ENCODE results near the gene CGRRF1. TPM values are rescaled to one million over a fixed set of nuclear protein-coding genes. Genes with fewer than 3 reads are reported as not detected.

Gene CGRRF1
- total and polyA plus RNA-seq, 9 of the 15 experiments (the other 6 are each of a cell fraction or from before 2014, with no cell fraction given): 2.8 to 15.8 (median 4.6) TPM

DNA sequence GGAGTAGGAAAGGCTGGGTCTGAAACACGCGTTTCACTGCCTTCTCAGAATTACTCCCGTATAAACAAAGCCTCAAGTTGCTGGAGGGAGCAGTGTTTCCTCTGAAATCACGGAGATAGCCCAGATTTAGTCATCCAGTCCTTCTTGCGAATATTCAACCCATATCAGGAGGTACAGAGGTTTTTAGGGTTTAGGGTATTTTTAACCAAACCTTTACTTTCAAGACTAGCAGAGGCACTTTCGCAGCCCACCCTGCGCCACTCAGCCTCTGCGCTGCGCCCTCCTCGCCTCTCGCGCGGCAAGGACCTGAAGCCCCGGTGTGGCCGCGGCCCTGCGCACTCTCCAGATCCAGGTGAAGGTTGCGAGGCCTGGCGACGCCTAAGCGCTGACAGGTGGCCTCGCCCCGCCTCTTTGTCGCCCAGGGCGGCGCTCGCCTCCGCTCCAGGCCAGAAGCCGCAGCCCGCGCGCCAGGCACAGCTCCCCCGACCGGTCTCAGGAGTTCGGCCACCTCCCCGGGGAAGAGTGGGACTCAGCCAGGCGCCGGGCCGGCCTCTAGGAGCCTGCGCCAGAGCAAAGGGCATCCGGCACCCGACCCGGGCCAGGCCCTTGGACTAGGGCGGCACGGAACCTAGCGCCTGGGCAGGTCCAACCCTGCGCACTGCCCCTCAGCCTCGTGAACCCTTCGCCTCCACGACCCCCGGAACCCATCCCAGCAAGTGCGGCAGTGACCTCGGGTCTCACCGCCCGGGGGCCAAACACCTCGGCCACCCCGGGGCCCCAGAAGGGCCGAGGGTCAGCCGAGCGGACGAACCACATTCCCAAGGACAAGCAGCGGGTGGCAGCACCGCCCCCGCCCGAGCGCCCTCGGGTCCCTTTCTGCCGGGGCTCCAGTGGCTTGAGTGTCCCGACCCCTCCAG, 55.4 kb downstream of the CGRRF1 start (continued):
- no peak for TF ChIP-seq SRSF9 (IDR thresholded peaks at IDR 0.05; ENCODE audit: borderline replicate concordance, low read depth, low read length)
- peak in 1 of 2 experiments; percentile 35; a peak in 1 of 4 replicates for TF ChIP-seq SRF (CRISPR knock-in tag; IDR thresholded peaks at IDR 0.05)
- TF ChIP-seq BDP1 (IDR thresholded peaks at IDR 0.05; ENCODE audit: insufficient read depth, insufficient read length): no peak
- TF ChIP-seq RBM15 (IDR thresholded peaks at IDR 0.05; ENCODE audit: insufficient read depth, low read length): no peak
- TF ChIP-seq XRCC4 (IDR thresholded peaks at IDR 0.05; ENCODE audit: extremely low read depth, insufficient read depth, insufficient read length): no peak

DNA sequence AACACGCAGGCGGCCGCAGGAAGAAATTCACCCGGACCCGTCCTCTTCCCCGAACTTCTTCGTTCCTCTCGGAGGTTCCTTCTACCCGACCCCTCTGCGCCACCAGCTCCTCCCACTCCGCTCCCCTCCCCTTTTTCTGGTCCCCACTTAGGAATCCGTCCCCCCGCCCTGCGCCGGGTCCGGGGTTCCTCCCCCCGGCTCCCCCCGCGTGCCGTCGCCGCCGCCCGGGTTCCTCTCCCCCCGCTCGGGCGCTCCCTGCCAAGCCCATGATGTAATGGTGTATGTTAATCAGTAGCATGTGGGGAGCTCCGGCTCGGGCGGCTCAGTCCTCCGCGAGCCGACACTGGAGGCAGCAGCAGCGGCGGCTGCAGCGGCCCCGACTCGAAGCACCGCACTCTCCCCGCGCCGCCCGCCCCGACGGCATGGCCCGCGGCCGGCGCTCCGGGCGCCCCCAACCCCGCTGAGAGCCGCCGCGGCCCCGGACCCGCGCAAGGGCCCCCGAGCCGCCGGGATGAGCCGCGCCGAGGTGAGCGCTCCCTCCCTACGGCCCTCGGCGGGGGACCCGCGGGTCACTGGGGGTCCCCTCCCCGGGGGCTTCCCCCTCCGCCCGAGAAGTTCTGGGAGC, 56.2 kb downstream of the CGRRF1 start:
- in situ Hi-C loops (cut with MboI): loop anchor here (5.0 kb wide), 1 partner anchor 206 kb away; no protein-coding TSS in a partner anchor
- H3K4me2 ChIP-seq (ENCODE audit: insufficient read depth, low read length): peak overlapping the region; percentile 79; the same call in 1 of the 2 replicates
- peak overlapping the region; percentile 81; the same call in 2 of the 3 replicates for H3K27ac ChIP-seq (ENCODE audit: extremely low read depth, low read depth, low read length)
- peaks cover 15% of the 10 kb centered on the region; the same call in 1 of the 3 replicates for H3K36me3 ChIP-seq (ENCODE audit: control insufficient read depth, insufficient read depth, low read length)
- FAIRE-seq: no peak
- H3K9me3 ChIP-seq (replicated peaks; ENCODE audit: control insufficient read depth, insufficient read depth, low read depth, low read length): no peaks in the 10 kb centered on the region
- peak; percentile 61 to 82 (median 72) for DNase-seq (ENCODE audit: extremely low read depth in 1 of 4, low spot score in 3 of 4)
- H2AFZ ChIP-seq (ENCODE audit: low read depth, low read length): peak overlapping the region; percentile 76
- H3K9ac ChIP-seq (ENCODE audit: insufficient read depth in 1 of 2, low read depth in 2 of 2, low read length in 2 of 2): peak overlapping the region; percentile 73 to 91; a peak in 3 of 4 replicates
- peaks cover 12 to 39% of the 10 kb centered on the region in 2 experiments; a peak in 4 of 5 replicates for H3K4me1 ChIP-seq (replicated peaks in 1 of 2; ENCODE audit: control insufficient read depth in 2 of 2, insufficient read depth in 2 of 2, low read length in 2 of 2)
- WGBS (ENCODE audit: insufficient coverage, low coverage, missing lambda C conversion rate): 0% methylated on average over 22 of the region's 73 CpGs
- H3K27me3 ChIP-seq (ENCODE audit: control insufficient read depth in 2 of 2, insufficient read depth in 2 of 2, low read length in 2 of 2): no peaks in the 10 kb centered on the region
- POLR2A ChIA-PET: interaction anchor here (0.9 to 1.7 kb wide), 4 partner anchors 9 to 211 kb away, joined by 3 to 8 read pairs (median 4); no protein-coding TSS in a partner anchor
- peaks cover 29% of the 10 kb centered on the region for H3K79me2 ChIP-seq (ENCODE audit: control insufficient read depth, insufficient read depth, low read length)
- CTCF ChIA-PET (ENCODE audit: low intra/inter-chr PET ratio): interaction anchor here (4.2 kb wide), 1 partner anchor 208 kb away, joined by 52 read pairs; no protein-coding TSS in a partner anchor
- H4K20me1 ChIP-seq (replicated peaks; ENCODE audit: control insufficient read depth, insufficient read depth, low read length): no peaks in the 10 kb centered on the region
- intact Hi-C loops (cut with micrococcal nuclease): loop anchor here (2.0 kb wide), 3 partner anchors 159 to 241 kb away; no protein-coding TSS in a partner anchor
- ATAC-seq: peak; percentile 73
- no TSS peak for BruUV-seq (replicated peaks)
- H3K9me1 ChIP-seq (ENCODE audit: control insufficient read depth, insufficient read depth, low read length): no peaks in the 10 kb centered on the region
- peak overlapping the region; percentile 69 for H3K4me3 ChIP-seq
- TF ChIP-seq EP400 (IDR thresholded peaks at IDR 0.05) (peak; percentile 71; the same call in 1 of the 2 replicates), NFATC3 (IDR thresholded peaks at IDR 0.05) (no peak), KLF10 (CRISPR knock-in tag; IDR thresholded peaks at IDR 0.05) (no peak), ZNF316 (IDR thresholded peaks at IDR 0.05) (no peak)
- TF ChIP-seq, protein P1, sequence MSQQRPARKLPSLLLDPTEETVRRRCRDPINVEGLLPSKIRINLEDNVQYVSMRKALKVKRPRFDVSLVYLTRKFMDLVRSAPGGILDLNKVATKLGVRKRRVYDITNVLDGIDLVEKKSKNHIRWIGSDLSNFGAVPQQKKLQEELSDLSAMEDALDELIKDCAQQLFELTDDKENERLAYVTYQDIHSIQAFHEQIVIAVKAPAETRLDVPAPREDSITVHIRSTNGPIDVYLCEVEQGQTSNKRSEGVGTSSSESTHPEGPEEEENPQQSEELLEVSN (IDR thresholded peaks at IDR 0.05; ENCODE audit: borderline replicate concordance in 1 of 2, extremely low read depth in 1 of 2, insufficient read depth in 1 of 2, insufficient read length in 1 of 2, low read depth in 1 of 2, low read length in 1 of 2, poor library complexity in 1 of 2, severe bottlenecking in 1 of 2): peak in 1 of 2 experiments; percentile 34
- TF ChIP-seq, protein P2, sequence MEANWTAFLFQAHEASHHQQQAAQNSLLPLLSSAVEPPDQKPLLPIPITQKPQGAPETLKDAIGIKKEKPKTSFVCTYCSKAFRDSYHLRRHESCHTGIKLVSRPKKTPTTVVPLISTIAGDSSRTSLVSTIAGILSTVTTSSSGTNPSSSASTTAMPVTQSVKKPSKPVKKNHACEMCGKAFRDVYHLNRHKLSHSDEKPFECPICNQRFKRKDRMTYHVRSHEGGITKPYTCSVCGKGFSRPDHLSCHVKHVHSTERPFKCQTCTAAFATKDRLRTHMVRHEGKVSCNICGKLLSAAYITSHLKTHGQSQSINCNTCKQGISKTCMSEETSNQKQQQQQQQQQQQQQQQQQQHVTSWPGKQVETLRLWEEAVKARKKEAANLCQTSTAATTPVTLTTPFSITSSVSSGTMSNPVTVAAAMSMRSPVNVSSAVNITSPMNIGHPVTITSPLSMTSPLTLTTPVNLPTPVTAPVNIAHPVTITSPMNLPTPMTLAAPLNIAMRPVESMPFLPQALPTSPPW (CRISPR knock-in tag; IDR thresholded peaks at IDR 0.05): peak; percentile 99
- TF ChIP-seq, protein P3, sequence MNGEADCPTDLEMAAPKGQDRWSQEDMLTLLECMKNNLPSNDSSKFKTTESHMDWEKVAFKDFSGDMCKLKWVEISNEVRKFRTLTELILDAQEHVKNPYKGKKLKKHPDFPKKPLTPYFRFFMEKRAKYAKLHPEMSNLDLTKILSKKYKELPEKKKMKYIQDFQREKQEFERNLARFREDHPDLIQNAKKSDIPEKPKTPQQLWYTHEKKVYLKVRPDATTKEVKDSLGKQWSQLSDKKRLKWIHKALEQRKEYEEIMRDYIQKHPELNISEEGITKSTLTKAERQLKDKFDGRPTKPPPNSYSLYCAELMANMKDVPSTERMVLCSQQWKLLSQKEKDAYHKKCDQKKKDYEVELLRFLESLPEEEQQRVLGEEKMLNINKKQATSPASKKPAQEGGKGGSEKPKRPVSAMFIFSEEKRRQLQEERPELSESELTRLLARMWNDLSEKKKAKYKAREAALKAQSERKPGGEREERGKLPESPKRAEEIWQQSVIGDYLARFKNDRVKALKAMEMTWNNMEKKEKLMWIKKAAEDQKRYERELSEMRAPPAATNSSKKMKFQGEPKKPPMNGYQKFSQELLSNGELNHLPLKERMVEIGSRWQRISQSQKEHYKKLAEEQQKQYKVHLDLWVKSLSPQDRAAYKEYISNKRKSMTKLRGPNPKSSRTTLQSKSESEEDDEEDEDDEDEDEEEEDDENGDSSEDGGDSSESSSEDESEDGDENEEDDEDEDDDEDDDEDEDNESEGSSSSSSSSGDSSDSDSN (IDR thresholded peaks at IDR 0.05; ENCODE audit: borderline replicate concordance in 1 of 2, low read depth in 2 of 2, low read length in 2 of 2): peak; percentile 70 to 73; a peak in 2 of 4 replicates

Data from K562 (cell line).